Hypothalamus (tissue), 51 donors: ENCODE results near the gene SERINC3.
"Not testable (repeated sequence)": the region's sequence is repeated elsewhere in the genome, so short reads cannot be mapped to it uniquely, and the experiment has no call there.

Experiments
- DNase-seq, 51 donors: peaks; one replicate each; lab custom pipeline; 2025; lab: John Stamatoyannopoulos, UW

SERINC3 gene

DNA sequence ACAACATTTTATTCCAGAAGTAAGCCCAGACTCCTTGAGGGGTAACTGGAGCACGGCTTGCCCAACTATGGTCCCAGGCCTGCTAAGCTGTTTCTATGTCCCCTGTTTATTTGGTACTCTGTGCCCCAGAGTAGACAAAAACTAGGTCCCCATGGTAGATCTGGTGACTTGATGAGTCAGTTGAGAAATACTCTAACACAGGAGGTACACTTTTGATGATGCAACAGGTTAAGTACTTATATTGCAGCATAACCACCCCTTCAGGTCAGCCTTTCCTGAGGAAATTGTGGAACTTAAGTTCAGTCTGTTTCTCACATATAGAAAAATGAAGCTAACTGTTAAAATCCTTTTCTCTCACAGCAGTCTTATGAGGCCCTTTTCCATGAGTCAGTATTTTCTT is 26.6 kb downstream of the SERINC3 start:
- DNase-seq, result no peak

DNA sequence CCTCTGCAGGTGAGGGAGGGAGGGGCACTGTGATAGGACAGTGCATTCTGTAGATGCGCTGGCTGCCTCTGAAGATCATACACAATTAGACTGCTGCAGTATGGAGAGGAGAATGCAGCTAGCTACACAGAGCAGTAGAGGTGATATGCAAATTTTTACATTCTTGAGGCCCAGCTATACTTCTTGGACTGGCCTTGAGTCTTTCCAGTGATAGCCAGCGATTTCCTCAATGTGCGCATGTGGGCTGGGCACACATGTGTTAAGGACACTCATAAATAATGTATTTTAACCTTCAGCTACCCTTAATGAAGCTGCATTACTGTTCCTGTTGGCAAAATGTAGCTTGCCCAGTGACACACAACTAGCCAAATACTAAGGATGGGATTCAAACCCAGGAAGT is 27.2 kb downstream of the SERINC3 start:
- no peak for DNase-seq

DNA sequence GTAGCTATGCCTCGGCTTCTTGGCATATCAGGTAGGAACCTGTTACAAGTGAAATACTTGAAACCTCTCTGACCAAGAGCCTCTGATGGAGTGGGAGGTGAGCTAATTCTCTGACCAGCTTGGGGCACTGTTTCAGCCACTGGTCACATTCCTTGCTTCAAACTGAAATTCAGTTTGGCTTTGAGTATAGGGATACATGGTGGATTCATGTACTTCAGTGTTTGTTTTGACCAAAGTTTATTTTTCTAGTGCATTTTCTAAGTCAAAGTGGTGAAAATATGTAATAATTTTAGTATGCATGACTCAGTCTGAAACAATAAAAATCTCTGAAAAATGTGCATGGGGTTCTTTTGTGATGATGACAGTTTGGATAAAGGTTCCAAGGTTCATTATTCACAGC is 27.6 kb downstream of the SERINC3 start:
- DNase-seq, result no peak

DNA sequence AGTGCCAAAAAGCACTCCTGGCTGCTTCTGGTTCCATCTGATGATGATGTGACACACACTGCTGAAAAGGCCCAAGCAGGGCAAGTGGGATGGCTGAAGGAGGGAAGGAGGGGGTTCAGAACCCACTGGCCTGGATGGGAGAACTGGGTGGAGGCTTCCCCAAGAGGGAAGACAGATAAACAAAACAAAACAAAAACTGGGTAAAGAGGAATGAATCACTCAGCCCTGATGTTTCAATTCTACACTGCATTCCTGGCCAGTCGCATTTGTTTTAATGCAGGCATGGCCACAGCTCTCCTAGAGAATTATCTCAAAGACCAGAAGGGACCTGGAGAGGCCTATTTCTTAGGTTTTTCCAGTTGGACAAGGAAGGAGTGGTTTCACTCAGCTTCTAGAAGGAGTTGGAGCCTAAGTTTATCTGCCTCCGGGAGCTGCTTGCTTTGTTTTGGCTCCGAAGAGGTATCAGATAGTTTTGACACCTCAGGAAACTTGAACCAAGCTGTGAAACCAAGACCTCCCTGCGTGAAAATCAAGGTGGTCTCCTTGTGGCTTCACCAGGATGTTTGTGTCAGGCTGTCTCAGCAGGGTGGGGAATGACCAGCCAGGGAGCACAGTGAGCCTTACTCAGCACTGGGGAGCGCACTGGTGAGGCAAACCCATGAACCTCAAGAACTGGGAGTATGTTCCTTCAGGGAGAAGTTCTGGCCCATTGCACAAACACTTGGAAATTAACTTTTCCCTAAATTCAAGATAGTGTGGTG is 30.1 kb downstream of the SERINC3 start:
- DNase-seq, result no peak

DNA sequence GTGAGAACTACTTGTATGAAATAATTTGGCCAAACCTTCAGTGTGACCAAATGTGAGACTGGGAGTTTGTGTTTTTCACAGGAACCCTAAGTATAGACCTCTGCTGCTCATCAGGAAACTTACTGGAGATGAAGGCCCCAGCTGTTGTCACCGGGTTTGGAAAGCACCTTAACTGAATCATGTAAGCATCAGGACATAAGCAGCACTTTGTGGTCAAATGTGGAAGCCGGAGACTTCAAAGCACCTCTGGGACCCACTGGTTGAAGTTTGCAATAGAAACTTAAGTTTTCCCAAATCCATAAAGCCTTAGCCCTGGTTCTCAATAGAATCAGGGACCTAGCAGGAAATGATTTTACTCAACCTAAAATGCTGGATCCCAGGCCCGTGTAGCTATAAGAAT is 31.9 kb downstream of the SERINC3 start:
- DNase-seq, result no peak

DNA sequence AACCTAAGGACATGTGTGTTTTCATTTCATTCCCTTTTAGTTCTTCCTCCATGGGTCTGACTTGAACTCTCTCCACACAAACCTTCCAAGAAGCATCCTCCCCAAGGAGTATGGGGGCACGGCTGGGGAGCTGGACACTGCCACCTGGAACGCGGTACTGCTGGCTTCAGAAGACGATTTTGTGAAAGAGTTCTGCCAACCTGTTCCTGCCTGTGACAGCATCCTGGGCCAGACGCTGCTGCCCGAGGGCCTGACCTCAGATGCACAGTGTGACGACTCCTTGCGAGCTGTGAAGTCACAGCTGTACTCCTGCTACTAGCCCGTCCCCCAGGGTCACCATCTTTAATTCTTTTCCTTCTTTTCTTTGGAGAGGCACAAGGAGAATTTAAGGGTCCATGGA is 32.6 kb downstream of the SERINC3 start:
- no peak for DNase-seq

DNA sequence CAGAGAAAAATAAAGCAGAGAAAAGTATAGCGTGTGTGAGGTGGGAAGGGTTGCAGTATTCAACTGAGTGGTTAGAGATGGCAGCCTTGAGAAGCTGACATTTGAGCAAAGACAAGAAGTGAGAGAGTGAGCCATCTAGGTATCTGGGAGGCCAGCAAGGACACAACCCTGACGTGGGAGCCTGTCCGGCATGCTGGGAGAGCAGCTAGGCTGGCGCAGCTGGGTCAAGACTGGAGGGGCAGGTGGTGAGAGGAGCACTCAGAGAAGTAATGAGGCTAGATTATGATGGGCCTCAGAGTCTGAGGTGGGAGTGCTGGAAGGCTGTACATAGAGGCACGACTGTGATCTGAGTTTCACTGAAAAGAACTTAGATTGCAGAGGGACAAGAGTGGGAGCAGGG is 33.3 kb downstream of the SERINC3 start:
- no peak for DNase-seq

DNA sequence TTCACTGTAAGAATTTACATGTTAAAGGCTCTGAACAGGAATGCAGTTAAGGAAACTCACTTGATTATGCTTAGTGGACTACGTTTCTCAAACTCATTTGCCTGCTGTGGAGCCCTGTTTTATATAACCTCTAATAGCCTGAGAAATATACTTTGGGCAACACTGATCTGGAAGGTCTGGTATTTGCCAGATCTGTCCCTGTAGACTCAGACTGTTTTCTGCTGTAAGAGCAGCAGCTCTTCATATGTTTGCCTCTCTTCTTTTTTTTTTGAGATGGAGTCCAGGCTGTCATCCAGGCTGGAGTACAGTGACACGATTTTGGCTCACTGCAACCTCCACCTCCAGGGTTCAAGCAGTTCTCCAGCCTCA is 36.1 kb downstream of the SERINC3 start:
- no peak for DNase-seq

DNA sequence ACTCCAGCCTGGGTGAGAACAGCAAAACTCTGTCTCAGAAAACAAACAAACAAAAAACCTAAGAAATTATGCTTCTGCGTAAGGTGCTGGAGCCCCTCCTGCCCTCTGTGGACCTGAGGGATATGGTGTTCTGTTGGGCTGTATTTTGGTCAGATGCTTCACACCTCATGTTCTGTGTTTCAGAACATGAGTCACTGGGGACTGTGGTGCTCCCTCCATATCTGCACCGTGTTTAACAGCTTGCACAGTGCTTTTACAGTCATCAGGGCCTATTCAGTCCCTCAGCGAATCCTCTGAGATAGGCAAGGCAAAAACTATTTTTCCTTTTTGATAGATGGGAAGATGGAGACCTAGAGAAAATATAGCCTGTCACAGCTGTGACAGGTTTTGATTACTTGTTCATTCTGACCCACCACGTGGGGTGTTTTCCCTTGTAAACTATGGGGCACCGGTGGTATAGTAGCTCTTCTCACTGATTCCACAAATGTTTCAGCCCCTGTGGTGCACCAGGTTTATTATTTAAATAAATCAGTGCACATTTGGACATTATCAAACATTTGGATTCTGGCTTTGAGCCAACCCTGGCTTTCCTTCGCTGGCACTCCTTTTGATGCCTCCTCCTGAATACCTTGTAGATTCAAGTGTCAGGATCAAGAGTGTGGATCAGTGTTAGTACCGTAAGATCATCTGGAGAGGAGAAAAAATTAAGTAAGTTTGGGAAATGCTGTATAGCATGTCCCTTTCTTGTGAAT is 36.6 kb downstream of the SERINC3 start:
- DNase-seq, result peak in 1 of 51 donors; percentile 24

DNA sequence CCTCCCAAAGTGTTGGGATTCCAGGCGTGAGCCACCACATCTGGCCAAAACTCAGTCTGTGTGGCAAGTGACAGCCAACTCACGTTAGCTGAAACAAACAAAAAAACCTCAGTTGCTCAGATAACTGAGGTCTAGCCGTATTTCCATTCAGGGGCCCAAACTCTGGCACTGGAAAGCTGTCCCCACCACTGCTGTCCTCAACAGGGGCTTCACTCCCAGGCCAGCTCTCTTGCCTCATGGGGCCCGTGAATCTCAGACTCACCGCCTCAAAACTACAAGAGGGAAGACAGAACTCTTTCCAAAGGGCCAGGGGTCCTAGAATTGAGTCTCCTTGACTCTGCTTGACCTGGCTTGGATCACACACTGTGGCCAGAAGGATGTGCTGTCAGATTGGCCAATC is 38.8 kb downstream of the SERINC3 start:
- DNase-seq, result no peak

DNA sequence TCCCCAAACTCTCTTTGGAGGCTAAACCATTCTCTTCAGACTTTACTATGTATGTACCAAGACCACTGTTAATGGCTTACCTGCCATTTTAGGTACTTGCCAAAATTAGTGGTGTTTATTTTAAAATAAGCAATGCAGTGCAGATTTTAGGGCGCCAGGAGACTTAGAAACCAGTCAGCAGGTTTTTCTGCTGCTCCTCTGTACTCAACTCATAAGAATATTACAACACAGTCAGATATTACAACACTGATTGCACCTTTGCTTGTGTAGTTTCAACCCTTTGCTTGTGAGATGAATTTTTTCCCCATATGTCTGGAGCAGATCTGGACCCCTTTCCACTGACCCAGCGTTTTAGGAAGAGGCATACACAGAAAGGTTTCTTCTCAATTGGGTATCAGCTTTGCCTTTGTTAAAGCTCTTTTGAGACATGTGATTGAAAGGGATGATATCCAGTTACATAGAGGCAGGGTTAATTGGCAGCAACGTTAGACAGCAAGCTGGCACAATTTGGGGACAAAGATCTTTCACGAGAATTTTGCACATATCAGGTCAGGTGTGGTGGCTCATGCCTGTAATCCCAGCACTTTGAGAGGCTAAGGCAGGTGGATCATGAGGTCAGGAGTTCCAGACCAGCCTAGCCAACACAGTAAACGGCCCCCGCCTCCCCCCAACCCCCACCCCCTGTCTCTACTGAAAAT is 40.0 kb downstream of the SERINC3 start:
- no peak for DNase-seq

DNA sequence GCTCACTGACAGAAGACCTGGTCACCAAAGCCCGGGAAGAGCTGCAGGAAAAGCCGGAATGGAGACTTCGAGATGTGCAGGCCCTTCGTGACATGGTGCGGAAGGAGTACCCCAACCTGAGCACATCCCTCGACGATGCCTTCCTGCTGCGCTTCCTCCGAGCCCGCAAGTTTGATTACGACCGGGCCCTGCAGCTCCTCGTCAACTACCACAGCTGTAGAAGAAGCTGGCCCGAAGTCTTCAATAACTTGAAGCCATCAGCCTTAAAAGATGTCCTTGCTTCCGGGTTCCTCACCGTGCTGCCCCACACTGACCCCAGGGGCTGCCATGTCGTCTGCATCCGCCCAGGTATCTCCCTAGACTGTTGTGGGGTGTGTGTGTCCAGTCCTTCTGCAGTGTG is 41.8 kb downstream of the SERINC3 start:
- no peak for DNase-seq

DNA sequence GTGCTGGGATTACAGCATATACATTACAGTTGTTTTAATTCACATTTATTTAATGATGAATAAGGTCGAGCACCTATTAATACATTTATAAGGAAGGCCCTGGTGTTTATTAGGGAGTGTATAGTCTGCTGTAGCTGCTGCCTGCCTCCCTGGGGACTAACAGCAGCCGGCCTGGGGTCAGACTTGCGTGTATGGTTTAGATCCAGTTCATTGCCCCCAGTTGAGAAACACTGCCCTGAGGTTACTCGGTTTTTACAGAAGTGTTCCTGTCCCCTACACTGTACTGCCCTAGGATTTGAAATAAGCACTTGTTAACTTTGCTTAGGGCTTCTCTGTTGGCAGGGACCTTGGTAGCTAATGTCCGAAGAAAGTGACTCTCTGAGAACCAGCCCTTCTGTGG is 42.2 kb downstream of the SERINC3 start:
- no peak for DNase-seq

DNA sequence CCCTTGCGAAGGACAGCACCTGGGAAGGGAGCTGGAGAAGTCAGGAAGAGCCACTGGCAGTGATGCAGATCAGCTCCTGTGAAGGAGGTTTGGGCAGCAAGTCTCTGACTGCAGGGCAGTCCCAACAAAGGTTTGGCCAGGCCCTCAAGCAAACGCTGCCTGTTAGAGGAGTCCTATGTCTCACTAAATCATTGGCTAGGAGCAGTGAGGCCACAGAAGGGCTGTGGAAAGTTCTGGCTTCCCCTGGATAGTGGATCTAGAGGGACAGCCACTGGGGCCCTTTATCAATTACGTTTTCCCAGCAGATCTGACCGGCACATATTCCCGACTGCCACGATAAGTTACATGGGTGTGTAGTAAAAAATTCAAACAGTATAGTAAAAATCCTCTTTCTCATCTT is 43.7 kb downstream of the SERINC3 start:
- no peak for DNase-seq

DNA sequence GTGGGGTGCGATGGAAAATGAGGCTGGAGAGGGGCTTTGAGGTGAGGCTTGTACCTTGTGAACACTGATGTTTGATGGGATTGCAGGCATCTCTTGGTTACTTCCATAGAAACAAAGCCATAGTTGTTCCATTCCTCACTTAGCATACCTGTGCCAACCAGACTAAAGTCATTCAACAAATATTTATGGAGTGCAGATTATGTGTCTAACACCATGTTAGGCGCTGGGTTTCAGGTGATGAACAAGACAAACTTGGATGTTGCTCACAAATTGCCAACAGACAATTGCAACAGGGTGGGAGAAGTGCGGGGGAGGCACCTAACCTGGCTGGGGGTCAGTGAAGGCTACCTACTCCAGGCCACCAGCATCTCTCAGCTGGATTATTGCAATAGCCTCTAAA is 44.7 kb downstream of the SERINC3 start:
- DNase-seq, result no peak

DNA sequence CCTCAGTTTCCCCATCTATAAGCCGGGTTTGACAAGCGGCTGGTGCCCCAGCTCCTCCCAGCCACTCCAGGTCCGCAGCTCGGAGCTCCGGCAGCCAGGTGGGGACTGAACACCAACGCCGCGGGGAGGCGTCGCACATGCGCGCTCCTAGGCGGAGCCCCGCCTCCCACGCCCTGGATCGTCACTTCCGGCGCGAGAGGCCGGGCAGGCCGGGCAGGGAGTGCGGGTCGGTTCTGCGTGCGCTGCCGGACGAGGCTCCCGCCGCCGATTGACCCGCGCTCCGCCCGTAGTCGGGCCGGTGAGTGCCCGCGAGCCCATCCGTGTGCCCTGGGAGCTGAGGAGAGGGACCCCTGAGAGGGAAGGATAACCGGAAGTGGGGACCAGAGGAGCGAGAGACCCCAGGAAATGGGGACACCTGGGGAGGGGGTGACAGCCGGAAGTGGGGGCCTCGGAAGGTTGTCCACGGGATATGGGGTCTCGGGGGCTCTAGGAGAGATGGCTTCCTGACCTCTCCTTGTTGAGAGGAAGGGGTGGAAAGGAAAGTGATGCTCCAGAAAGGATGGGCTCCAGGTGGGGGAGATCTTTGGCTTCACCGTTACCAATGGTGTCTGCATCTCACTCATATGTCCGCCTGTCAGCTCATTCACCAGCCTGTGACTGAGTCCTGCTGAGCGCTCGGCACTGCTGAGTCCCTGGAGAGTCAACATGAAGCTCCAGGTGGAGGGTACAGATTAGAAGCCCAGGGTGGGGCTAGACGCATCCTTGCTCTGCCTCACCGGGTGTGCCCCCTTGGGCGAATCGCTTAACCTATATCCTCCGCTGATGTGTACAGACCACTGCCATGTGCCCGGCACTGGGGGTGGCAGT is 45.9 kb downstream of the SERINC3 start, which contains the start of gene TTPAL:
TTPAL (plus strand) TSS at position 181 of the 867 bp plus-strand sequence. CDS start 4,126 bp downstream, outside the sequence.
- DNase-seq, result peak; percentile 4 to 90 (median 76)

DNA sequence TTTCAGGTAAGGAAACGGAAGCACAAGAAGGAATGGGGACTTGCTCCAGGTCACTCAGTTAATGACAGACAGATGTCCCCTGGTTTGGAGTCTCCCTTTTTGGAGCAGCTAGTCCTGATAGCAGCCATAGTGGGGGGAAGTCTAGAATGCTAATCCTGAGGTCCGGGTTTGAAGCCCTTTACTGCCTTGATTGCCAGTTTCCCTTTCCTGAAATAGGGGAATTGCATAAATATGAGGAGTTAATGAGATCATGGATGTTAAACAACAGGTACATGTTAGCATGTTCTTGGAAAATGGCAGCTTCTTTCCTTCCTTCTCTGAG is 46.5 kb downstream of the SERINC3 start:
- peak in 1 of 51 donors; percentile 35 for DNase-seq

DNA sequence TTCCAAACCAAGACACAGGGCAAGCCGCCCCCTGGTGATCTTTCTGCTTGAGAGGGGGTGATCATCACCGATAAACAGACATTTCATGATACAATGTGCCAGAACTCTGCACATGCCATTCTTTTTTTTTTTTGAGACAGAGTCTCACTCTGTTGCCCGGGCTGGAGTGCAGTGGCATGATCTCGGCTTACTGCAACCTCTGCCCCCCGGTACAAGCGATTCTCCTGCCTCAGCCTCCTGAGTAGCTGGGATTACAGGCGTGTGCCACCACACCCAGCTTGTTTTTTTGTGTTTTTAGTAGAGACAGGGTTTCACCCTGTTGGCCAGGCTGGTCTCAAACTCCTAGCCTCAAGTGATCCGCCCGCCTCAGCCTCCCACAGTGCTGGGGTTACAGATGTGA is 49.6 kb downstream of the SERINC3 start:
- DNase-seq, result not testable (repeated sequence)

DNA sequence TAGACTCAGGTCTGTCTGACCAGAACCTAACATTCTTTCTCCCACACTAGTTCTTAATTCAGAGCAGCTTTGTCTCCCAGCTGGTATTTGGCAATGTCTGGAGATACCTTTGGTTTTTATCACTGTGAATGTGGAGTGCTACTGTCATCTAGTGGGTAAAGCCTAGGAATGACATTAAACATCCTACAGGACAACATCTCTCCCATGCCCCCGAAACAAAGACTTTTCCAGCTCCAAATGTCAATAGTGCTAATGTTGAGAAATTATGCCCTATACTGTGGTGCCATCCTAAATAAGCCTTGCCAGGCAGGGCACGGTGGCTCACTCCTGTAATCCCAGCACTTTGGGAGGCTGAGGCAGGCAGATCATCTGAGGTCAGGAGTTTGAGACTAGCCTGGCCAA is 50.4 kb downstream of the SERINC3 start:
- no peak for DNase-seq

DNA sequence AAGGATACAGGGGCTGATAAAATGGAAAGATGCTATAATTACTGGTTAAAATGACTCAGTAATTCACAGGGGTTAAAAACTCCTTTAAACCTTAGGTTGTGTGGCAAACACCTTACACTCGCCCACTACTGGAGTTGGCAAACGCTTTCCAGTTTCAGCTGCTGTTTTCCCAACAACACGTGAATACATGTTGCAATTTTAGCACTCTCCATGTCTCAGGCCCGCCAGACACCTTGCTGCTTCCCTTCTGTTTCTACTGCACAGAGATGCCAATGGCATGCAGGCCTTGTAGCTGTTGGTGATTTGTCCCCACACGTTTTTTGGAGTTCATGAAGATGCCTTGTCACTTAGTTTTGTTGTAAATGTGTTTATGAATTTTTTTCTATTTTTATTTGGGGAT is 51.5 kb downstream of the SERINC3 start:
- DNase-seq, result no peak
